ENCODE measurements around the gene DNAJB2.

- TF ChIP-seq POLR2A (IDR thresholded peaks at IDR 0.05): no peak
- TF ChIP-seq CTCF (IDR thresholded peaks at IDR 0.05 in 4 of 5, conservative IDR thresholded peaks at IDR 0.05 in 1 of 5): no peak
Observed at GRCh38 chr2:219248845-219249202, 30.3 kb upstream of the DNAJB2 start.
